Ascending aorta (tissue), 2 donors: ENCODE measurements around the gene TUBB4A. TPM values are rescaled to one million over a fixed set of nuclear protein-coding genes. Genes with fewer than 3 reads are reported as not detected.
A peak's percentile ranks its signal among the peaks of the same experiment; 100 is the strongest.

Experiments used
- DNase-seq, 2 donors: peaks; one replicate each; pipeline ENCODE4 v3.0.0-alpha.2; 2019; ENCODE audit warnings: low spot score in 2 of 2
- H3K27ac ChIP-seq, 2 donors: fragments of 200-600 bp; sonication (generic); one replicate each; pipeline ENCODE4 v1.5.1; 2016 to 2017; ENCODE audit warnings: mild to moderate bottlenecking in 1 of 2
- H3K27me3 ChIP-seq: fragments of 200-600 bp; sonication (generic); one replicate; pipeline ENCODE4 v1.5.1; 2017
- H3K36me3 ChIP-seq, 2 donors: fragments of 200-600 bp; sonication (generic); one replicate each; pipeline ENCODE4 v1.5.1; 2016
- H3K4me1 ChIP-seq, 2 donors: fragments of 200-600 bp; sonication (generic); one replicate each; pipeline ENCODE4 v1.5.1; 2016 to 2017; ENCODE audit warnings: mild to moderate bottlenecking in 1 of 2
- H3K4me3 ChIP-seq, 2 donors: fragments of 200-600 bp; sonication (generic); one replicate each; pipeline ENCODE4 v1.5.1; 2016 to 2017; ENCODE audit warnings: mild to moderate bottlenecking in 1 of 2
- H3K9me3 ChIP-seq, 2 donors: fragments of 200-600 bp; sonication (generic); one replicate each; pipeline ENCODE4 v1.5.1; 2016
- CTCF ChIP-seq, 3 experiments: fragments of 200-600 bp in 2 of 3; fragments of 450-650 bp in 1 of 3; sonication (generic) in 2 of 3; IDR thresholded peaks; one replicate each; pipeline ENCODE4 v1.5.1; 2016 to 2019; ENCODE audit warnings: antibody characterized with exemption in 3 of 3, mild to moderate bottlenecking in 1 of 3, moderate library complexity in 1 of 3
- intact Hi-C: fragments of 100-400 bp; cut with DNase I; formaldehyde crosslinking; loops from one replicate; pipeline ENCODE4 v1.15.1; 2023
- total RNA-seq: library from RNA; depleted of rRNA; stranded (reverse); fragments of >200 nt; gene quantifications from one replicate; pipeline ENCODE4 v1.1.0, GENCODE V29; 2016

The TUBB4A gene
- total RNA-seq, 1 donor from 2014 or later = 0.75 TPM

- Histone ChIP-seq H3K4me3 (no peak overlapping the region), H3K27ac (no peak overlapping the region), H3K4me1 (peaks cover 0 to 4% of the 10 kb centered on the region in 2 donors), H3K9me3 (no peaks in the 10 kb centered on the region), H3K27me3 (no peaks in the 10 kb centered on the region), H3K36me3 (no peaks in the 10 kb centered on the region)
- TF ChIP-seq CTCF (IDR thresholded peaks at IDR 0.05) = no peak
- no peak for DNase-seq
- intact Hi-C loops = no loop called here
Observed at GRCh38 chr19:6465006-6465405, 37.1 kb downstream of the TUBB4A start.

GRCh38 chr19:6464070-6464873 is 37.8 kb downstream of the TUBB4A start, which contains the start of gene CRB3:
TSS of gene CRB3 (plus strand) at chr19:6464271. CDS start at chr19:6464702, 431 bp downstream.
- H3K4me1 ChIP-seq = peaks cover 0 to 4% of the 10 kb centered on the region in 2 donors
- TF ChIP-seq CTCF (IDR thresholded peaks at IDR 0.05) = no peak
- no peaks in the 10 kb centered on the region for H3K27me3 ChIP-seq
- intact Hi-C loops = no loop called here
- DNase-seq = no peak
- no peaks in the 10 kb centered on the region for H3K9me3 ChIP-seq
- no peak within 1 kb of the TSS for H3K27ac ChIP-seq
- no peaks in the 10 kb centered on the region for H3K36me3 ChIP-seq
- H3K4me3 ChIP-seq = no peak within 1 kb of the TSS

GRCh38 chr19:6460099-6460884 is 41.8 kb downstream of the TUBB4A start:
- peaks cover 0 to 4% of the 10 kb centered on the region in 2 donors for H3K4me1 ChIP-seq
- no peaks in the 10 kb centered on the region for H3K27me3 ChIP-seq
- peak; percentile 84 to 98 for DNase-seq
- H3K4me3 ChIP-seq = peak overlapping the region; percentile 72 to 79
- peaks cover 0 to 10% of the 10 kb centered on the region in 2 donors for H3K36me3 ChIP-seq
- H3K9me3 ChIP-seq = no peaks in the 10 kb centered on the region
- intact Hi-C loops = loop anchor here (1.0 to 2.0 kb wide), 2 partner anchors 35 to 277 kb away; partner anchors contain the start of gene GPR108
- peak overlapping the region in 1 of 2 donors; percentile 59 for H3K27ac ChIP-seq
- TF ChIP-seq CTCF (IDR thresholded peaks at IDR 0.05) = peak; percentile 59 to 73 (median 63)

- Histone ChIP-seq H3K27ac (peak within 1 kb of the TSS; percentile 29 to 59), H3K27me3 (no peaks in the 10 kb centered on the region), H3K4me3 (peak within 1 kb of the TSS; percentile 72 to 79), H3K9me3 (no peaks in the 10 kb centered on the region), H3K36me3 (peaks cover 8 to 18% of the 10 kb centered on the region in 2 donors), H3K4me1 (peaks cover 0 to 4% of the 10 kb centered on the region in 2 donors)
- DNase-seq = peak in 1 of 2 donors; percentile 75
- intact Hi-C loops = loop anchor here (1.0 to 2.0 kb wide), 3 partner anchors 34 to 277 kb away; partner anchors contain the start of genes GPR108 and GTF2F1
- TF ChIP-seq CTCF (IDR thresholded peaks at IDR 0.05) = no peak
Observed at GRCh38 chr19:6459262-6460098, 42.6 kb downstream of the TUBB4A start, which contains the start of gene SLC25A23. TSS of gene SLC25A23 (minus strand) at chr19:6459792. CDS start at chr19:6459628, 164 bp downstream.
